HL-60/S4 (cell line): ENCODE measurements around the gene KAT14.
"Not testable (repeated sequence)": the region's sequence is repeated elsewhere in the genome, so short reads cannot be mapped to it uniquely, and the experiment has no call there.

ENCODE experiments used
- in situ Hi-C: fragments of 300-500 bp; cut with MboI; formaldehyde crosslinking; loops from 2 replicates; pipeline ENCODE4 v1.14.3; 2022; ENCODE audit warnings: low sequenced_read_pairs

Gene KAT14

GRCh38 chr20:18213002-18213401 is 75.3 kb downstream of the KAT14 start:
- in situ Hi-C loops = no loop called here

DNA sequence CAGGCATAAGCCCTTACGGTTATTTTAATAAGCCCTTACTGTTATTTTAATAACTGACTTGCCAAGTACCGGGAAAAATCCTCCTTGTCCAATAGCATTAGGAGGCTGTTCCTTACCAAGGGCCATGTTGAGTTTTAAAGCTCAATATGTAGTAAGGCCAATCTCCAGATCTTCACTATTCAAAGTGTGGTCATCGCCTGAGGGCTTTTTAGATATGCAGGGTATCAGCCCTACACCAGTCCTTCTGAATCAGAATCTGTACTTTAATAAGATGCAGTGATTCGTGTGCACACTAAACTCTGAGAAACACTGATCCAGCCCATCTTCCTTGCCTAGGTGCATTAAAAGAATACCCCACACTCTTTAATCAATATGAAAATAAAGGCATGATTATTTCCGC is 77.9 kb downstream of the KAT14 start:
- in situ Hi-C loops = no loop called here

DNA sequence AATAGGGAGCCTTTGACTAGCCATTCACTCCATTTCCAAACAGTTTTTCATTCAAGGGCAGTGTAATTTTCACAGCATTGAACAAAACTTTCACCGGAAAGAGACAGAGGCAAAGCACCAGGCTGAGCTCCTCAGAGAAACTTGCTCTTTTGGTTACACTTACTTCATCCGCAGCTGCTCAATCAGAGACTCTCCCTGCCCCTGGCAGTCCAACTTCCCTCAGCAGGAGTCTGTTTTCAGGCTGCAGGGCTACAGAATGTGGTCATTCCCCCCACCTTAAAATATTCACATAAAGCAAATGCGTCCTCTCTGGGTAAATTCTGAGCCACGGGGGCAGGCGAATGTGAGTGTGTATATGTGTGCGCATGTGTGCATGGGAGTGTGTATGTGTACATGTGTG is 80.6 kb downstream of the KAT14 start:
- in situ Hi-C loops = no loop called here

DNA sequence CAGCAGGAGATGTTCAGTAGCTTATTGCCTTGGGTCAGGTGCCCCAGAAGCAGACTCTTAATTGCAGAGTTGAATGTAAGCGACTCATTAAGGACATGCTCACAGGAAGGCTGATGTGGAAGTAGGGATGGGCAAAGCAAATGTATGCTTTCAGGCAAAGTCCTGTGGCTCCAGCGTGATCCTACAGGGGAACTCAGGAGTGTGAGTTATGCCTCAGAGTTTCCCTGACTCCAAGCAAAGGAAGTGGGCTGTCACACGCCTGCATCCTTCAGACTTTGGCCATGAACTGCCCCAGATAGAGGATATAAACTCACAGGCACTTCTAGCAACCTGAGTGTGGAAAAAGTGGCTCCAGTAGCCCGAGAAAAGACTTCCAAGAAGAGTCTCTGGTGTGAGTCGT is 85.7 kb downstream of the KAT14 start:
- in situ Hi-C loops = no loop called here

DNA sequence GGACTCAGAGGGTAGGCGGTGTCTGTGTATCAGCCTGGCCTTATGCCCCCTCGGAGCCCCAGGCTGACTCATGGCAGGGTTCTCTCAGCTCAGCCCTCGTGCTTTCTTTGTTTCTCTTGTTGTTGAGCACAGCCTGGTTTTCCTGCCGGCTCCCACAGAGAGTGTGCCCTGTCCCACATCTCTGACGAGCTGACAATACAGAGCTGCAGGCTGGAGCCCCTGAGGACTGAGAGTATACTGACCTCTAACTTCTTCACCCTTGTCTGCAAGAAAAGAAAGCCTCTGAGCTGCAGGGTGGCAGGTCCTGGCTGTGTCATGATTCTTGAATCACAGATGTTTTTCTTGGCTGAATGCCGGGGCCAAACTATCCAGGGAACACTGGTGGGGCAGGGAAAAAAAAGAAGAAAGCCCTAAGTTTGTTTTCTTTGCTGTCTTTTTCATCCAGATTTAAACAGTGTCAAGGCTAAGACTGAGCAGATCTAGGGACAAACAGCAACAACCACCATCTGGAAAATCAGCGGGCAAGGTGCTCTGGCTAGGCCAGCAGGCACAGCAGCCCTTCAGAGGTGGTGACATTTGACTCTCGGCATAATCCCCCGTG is 87.4 kb downstream of the KAT14 start:
- in situ Hi-C loops = no loop called here

GRCh38 chr20:18225632-18226031 is 88.0 kb downstream of the KAT14 start:
- in situ Hi-C loops = no loop called here

DNA sequence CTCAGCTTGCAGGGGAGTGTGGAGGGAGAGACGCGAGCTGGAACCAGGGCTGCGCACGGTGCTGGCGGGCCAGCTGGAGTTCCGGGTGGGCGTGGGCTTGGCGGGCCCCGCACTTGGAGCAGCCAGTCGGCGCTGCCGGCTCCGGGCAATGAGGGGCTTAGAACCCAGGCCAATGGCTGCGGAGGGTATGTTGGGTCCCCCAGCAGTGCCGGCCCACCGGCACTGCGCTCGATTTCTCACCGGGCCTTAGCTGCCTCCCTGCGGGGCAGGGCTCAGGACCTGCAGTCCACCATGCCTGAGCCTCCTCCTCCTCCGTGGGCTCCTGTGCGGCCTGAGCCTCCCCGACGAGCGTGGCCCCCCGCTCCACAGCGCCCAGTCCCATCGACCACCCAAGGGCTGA is 89.1 kb downstream of the KAT14 start:
- in situ Hi-C loops = not testable (repeated sequence)

- in situ Hi-C loops = no loop called here
Measured at GRCh38 chr20:18233408-18233943, 95.8 kb downstream of the KAT14 start.
